K562 (cell line): ENCODE data around the gene CARM1. TPM values are rescaled to one million over a fixed set of nuclear protein-coding genes. Genes with fewer than 3 reads are reported as not detected.

Source experiments
- ATAC-seq: fragments of 200-7000 bp; cut with Tn5 transposase; 3 replicates; pipeline ENCODE4 v1.9.1; 2020; ENCODE audit warnings: moderate library complexity
- BruUV-seq: library from RNA; stranded (reverse); fragments of 400-500 nt; replicated peaks from 2 replicates; lab custom pipeline; 2021; lab: Mats Ljungman, UMichigan
- CTCF ChIA-PET: fragments of 300-600 bp; formaldehyde crosslinking; extraction: SDS; loops from one replicate; lab custom pipeline; 2021; ENCODE audit warnings: low intra/inter-chr PET ratio; lab: Yijun Ruan, JAX
- POLR2A ChIA-PET: fragments of 300-600, 350-650 bp; sonication (Branson Sonifier 250); formaldehyde crosslinking; extraction: SDS; loops from one replicate; lab custom pipeline; 2021; ENCODE audit warnings: antibody characterized with exemption, inconsistent platforms; lab: Yijun Ruan, JAX
- DNase-seq, 4 experiments: peaks; one replicate each; pipeline versions ENCODE4 v3.0.0 to v3.0.0-alpha.2; 2011 to 2018; ENCODE audit warnings: low spot score in 3 of 4, mixed read lengths in 3 of 4; ENCODE audit errors: extremely low read depth in 1 of 4
- FAIRE-seq: peaks from 2 replicates; lab custom pipeline; 2011; peaks lifted over from hg19 to GRCh38; lab: Jason Lieb, UNC
- H2AFZ ChIP-seq: 2 replicates; pipeline ENCODE4 v1.6.0; 2011; ENCODE audit warnings: low read depth, low read length, control low read depth, inconsistent platforms
- H3K27ac ChIP-seq: fragments of 200-600 bp; 3 replicates; pipeline ENCODE4 v1.8.0; 2011; ENCODE audit warnings: low read depth, mild to moderate bottlenecking, control low read depth, inconsistent platforms, low read length, moderate library complexity, mixed read lengths; ENCODE audit errors: extremely low read depth
- H3K27me3 ChIP-seq, 2 experiments: fragments of 300-600 bp in 1 of 2; 2 replicates in 1 of 2; 3 replicates in 1 of 2; pipeline versions ENCODE4 v1.6.0 to v1.8.0; 2011; ENCODE audit warnings: inconsistent platforms in 2 of 2, low read length in 2 of 2, mild to moderate bottlenecking in 1 of 2, mixed read lengths in 1 of 2, moderate library complexity in 1 of 2; ENCODE audit not compliant: control insufficient read depth in 2 of 2, insufficient read depth in 2 of 2
- H3K36me3 ChIP-seq: fragments of 300-600 bp; 3 replicates; pipeline ENCODE4 v1.8.0; 2011; ENCODE audit warnings: mild to moderate bottlenecking, low read length, inconsistent platforms; ENCODE audit not compliant: control insufficient read depth, insufficient read depth
- H3K4me1 ChIP-seq, 2 experiments: fragments of 200-600 bp in 1 of 2; replicated peaks in 1 of 2; 2 replicates in 1 of 2; 3 replicates in 1 of 2; pipeline versions ENCODE4 v1.5.1 to v1.8.0; 2011; ENCODE audit warnings: inconsistent platforms in 2 of 2, low read length in 2 of 2, mild to moderate bottlenecking in 1 of 2, mixed read lengths in 1 of 2, moderate library complexity in 1 of 2; ENCODE audit not compliant: control insufficient read depth in 2 of 2, insufficient read depth in 2 of 2
- H3K4me2 ChIP-seq: 2 replicates; pipeline ENCODE4 v1.6.1; 2011; ENCODE audit warnings: low read length, control low read depth, inconsistent platforms, mixed read lengths; ENCODE audit not compliant: insufficient read depth
- H3K4me3 ChIP-seq: fragments of 200-600 bp; sonication (generic), shearing (Covaris generic); 2 replicates; pipeline ENCODE4 v1.5.1; 2016; ENCODE audit warnings: control low read depth, inconsistent platforms
- H3K79me2 ChIP-seq: fragments of 200-600 bp; 3 replicates; pipeline ENCODE4 v1.8.0; 2011; ENCODE audit warnings: low read length, inconsistent platforms; ENCODE audit not compliant: control insufficient read depth, insufficient read depth
- H3K9ac ChIP-seq, 2 experiments: 2 replicates each; pipeline versions ENCODE4 v1.6.0 to v1.6.1; 2011; ENCODE audit warnings: low read depth in 2 of 2, low read length in 2 of 2, control low read depth in 1 of 2, inconsistent platforms in 1 of 2, mild to moderate bottlenecking in 1 of 2, mixed read lengths in 1 of 2; ENCODE audit not compliant: insufficient read depth in 1 of 2
- H3K9me1 ChIP-seq: one replicate; pipeline ENCODE4 v1.6.0; 2011; ENCODE audit warnings: inconsistent platforms, mild to moderate bottlenecking, low read length, moderate library complexity; ENCODE audit not compliant: control insufficient read depth, insufficient read depth
- H3K9me3 ChIP-seq: replicated peaks from 2 replicates; pipeline ENCODE4 v1.5.1; 2011; ENCODE audit warnings: low read depth, low read length, inconsistent platforms; ENCODE audit not compliant: control insufficient read depth, insufficient read depth
- H4K20me1 ChIP-seq: replicated peaks from 2 replicates; pipeline ENCODE4 v1.6.1; 2011; ENCODE audit warnings: low read length, inconsistent platforms, mixed read lengths; ENCODE audit not compliant: control insufficient read depth, insufficient read depth
- ATF7 ChIP-seq: fragments of 450-650 bp; IDR thresholded peaks from 2 replicates; pipeline ENCODE4 v1.7.1; 2014; ENCODE audit warnings: mild to moderate bottlenecking, moderate library complexity
- BMI1 ChIP-seq: fragments of 150-350 bp; IDR thresholded peaks from 2 replicates; pipeline ENCODE4 v1.6.1; 2014; ENCODE audit warnings: low read length
- ELF4 ChIP-seq: fragments of 450-650 bp; formaldehyde crosslinking; IDR thresholded peaks from 2 replicates; pipeline ENCODE4 v1.4.0; 2022; ENCODE audit warnings: missing genetic modification characterization
- GATAD2B ChIP-seq: fragments of 450-650 bp; IDR thresholded peaks from 2 replicates; pipeline ENCODE4 v1.6.1; 2017; ENCODE audit warnings: mild to moderate bottlenecking, borderline replicate concordance
- HDAC1 ChIP-seq, 2 experiments: fragments of 450-650 bp; IDR thresholded peaks; 2 replicates each; pipeline ENCODE4 v1.6.1; 2016 to 2017; ENCODE audit warnings: inconsistent platforms in 1 of 2, mild to moderate bottlenecking in 1 of 2, moderate library complexity in 1 of 2
- KAT2B ChIP-seq: IDR thresholded peaks from one replicate; pipeline ENCODE4 v1.6.1; 2012; ENCODE audit warnings: low read depth, mild to moderate bottlenecking, control low read depth, inconsistent platforms, low read length, moderate library complexity
- ZNF444 ChIP-seq: fragments of 250-450 bp; sonication (Bioruptor Pico); IDR thresholded peaks from 2 replicates; pipeline ENCODE4 v1.4.0; 2020; ENCODE audit warnings: mild to moderate bottlenecking, moderate library complexity
- ZNF717 ChIP-seq: fragments of 250-450 bp; sonication (Bioruptor Pico); IDR thresholded peaks from 2 replicates; pipeline ENCODE4 v1.5.0; 2021
- WGBS: fragments of 100-300 bp; shearing (Covaris generic); methylation state at CpG from one replicate; pipeline ENCODE4 v1.1.6; 2016; ENCODE audit warnings: low coverage, mixed read lengths; ENCODE audit not compliant: insufficient coverage; ENCODE audit errors: missing lambda C conversion rate; 5-methylcytosine and 5-hydroxymethylcytosine counted together
- in situ Hi-C: fragments of 300-500 bp; cut with MboI; formaldehyde crosslinking; loops from 4 replicates; pipeline ENCODE4 v1.15.0; 2018; ENCODE audit warnings: inconsistent platforms, mixed read lengths
- intact Hi-C: fragments of 100-400 bp; cut with micrococcal nuclease; formaldehyde crosslinking; loops from 2 replicates; pipeline ENCODE4 v1.14.2; 2022
- polyA plus RNA-seq, 8 experiments: library from polyadenylated mRNA; depleted of rRNA in 4 of 8; stranded (reverse) in 5 of 8; unstranded in 3 of 8; fragments of >200 nt; fragmentation: Nextera tagmentation in 2 of 8; fragmentation: Illumina TruSeq in 1 of 8; extraction: Ambion mirVana in 2 of 8; extraction: Trizol in 1 of 8; gene quantifications; 2 replicates each; pipeline versions ENCODE4 v1.2.1 to v1.2.3, GENCODE V29; 2011 to 2014; ENCODE audit warnings: inconsistent platforms in 1 of 8, missing spikeins in 1 of 8
- total RNA-seq, 7 experiments: library from RNA; depleted of rRNA in 6 of 7; stranded (reverse); fragments of >200 nt in 6 of 7; fragmentation: Illumina TruSeq in 2 of 7; extraction: Trizol in 2 of 7; gene quantifications; 2 replicates each; pipeline versions ENCODE4 v1.2.1 to v1.2.3, GENCODE V29; 2011 to 2021; ENCODE audit warnings: low replicate concordance in 1 of 7
- TF ChIP-seq, protein P1 (sequence below): fragments of 250-450 bp; sonication (Bioruptor Pico); IDR thresholded peaks from 2 replicates; pipeline ENCODE4 v1.5.0; 2020; ENCODE audit warnings: mild to moderate bottlenecking
- TF ChIP-seq, protein P2 (sequence below), 2 experiments: fragments of 450-650 bp in 1 of 2; sonication (generic) in 1 of 2; formaldehyde crosslinking; conservative IDR thresholded peaks; 2 replicates each; pipeline versions ENCODE4 v1.4.0 to v1.8.1; 2020 to 2022; ENCODE audit warnings: mild to moderate bottlenecking in 1 of 2, missing genetic modification reagents in 1 of 2
- TF ChIP-seq, protein P3 (sequence below): fragments of 450-650 bp; formaldehyde crosslinking; IDR thresholded peaks from 2 replicates; pipeline ENCODE4 v1.4.0; 2020; ENCODE audit warnings: mild to moderate bottlenecking, moderate library complexity
- TF ChIP-seq, protein P4 (sequence below): sonication (generic); formaldehyde crosslinking; IDR thresholded peaks from 2 replicates; pipeline ENCODE4 v1.8.0; 2022; ENCODE audit warnings: mild to moderate bottlenecking, missing genetic modification reagents
- TF ChIP-seq, protein P5 (sequence below): sonication (generic); formaldehyde crosslinking; IDR thresholded peaks from 2 replicates; pipeline ENCODE4 v1.8.0; 2023; ENCODE audit warnings: mild to moderate bottlenecking, missing genetic modification reagents

CARM1 gene
- total and polyA plus RNA-seq, 9 of the 15 experiments (the other 6 are each of a cell fraction or from before 2014, with no cell fraction given), result 0.36 to 86.0 (median 29.7) TPM

DNA sequence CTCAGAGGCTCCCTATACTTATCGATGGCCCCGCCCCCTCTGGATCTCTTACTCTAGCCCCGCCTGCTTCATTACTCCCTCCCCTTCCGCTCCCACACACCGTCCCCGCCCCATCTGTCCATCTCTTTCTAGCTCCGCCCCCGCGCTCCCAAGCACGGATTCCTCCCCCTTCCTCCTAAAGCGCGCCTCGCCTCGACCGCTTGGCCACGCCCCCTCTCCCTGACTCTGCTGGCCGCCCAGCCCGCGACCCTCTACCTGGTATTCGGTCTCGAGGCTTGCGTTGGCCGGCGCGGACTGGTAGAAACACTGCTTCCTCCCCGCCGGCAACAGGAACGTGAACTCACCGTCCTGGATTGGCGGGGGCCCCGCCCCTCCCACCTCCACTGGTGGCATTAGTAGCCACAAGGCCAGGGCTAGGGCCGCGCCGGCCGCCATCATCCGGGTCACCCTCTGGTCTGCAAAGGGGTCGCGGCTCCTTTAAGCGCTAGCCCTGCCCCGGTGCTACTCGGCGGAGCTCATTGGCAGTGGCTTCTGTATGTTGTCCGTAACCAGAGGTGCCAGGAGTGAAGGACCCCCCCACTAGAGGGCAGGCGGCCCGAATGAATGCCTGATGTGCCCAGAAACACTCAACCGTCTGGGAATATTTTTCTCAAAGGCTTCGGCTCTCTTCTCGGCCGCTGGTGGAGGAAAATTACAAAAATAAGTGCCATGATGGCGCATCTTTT lies 35.4 kb upstream of the CARM1 start, which contains the start of gene TMED1:
TSS of gene TMED1 (minus strand) at position 459 of the 725 bp plus-strand sequence. CDS start at position 438, 21 bp downstream.
- Histone ChIP-seq H3K27ac (peak within 1 kb of the TSS; percentile 97), H2AFZ (peak within 1 kb of the TSS; percentile 96), H3K4me3 (peak within 1 kb of the TSS; percentile 63), H3K27me3 (no peaks in the 10 kb centered on the region), H3K4me1 (peaks cover 17 to 51% of the 10 kb centered on the region in 2 experiments; a peak in 4 of 5 replicates), H3K79me2 (peaks cover 7% of the 10 kb centered on the region; the same call in 2 of the 3 replicates), H3K9me3 (peaks cover 13% of the 10 kb centered on the region), H4K20me1 (peaks cover 7% of the 10 kb centered on the region; the same call in 1 of the 2 replicates), H3K9me1 (no peaks in the 10 kb centered on the region), H3K4me2 (peak within 1 kb of the TSS; percentile 95), H3K9ac (peak within 1 kb of the TSS; percentile 92 to 95), H3K36me3 (peaks cover 42% of the 10 kb centered on the region; the same call in 2 of the 3 replicates)
- peak; percentile 92 to 100 (median 98) for DNase-seq
- in situ Hi-C loops, result no loop called here
- CTCF ChIA-PET, result interaction anchor here (0.6 kb wide), 1 partner anchor 39 kb away, joined by 4 read pairs; no protein-coding TSS in a partner anchor
- peak; percentile 91 for ATAC-seq
- no TSS peak for BruUV-seq
- 0% methylated on average over 35 of the region's 50 CpGs for WGBS
- POLR2A ChIA-PET, result interaction anchor here (0.6 to 7.4 kb wide), 26 partner anchors 8 to 253 kb away, joined by 3 to 58 read pairs (median 4); partner anchors contain the start of genes C19orf38, DNM2, LDLR and QTRT1
- no peak for FAIRE-seq
- intact Hi-C loops, result loop anchor here (1.0 kb wide), 1 partner anchor 119 kb away; no protein-coding TSS in a partner anchor
- no peak for TF ChIP-seq BMI1
- no peak for TF ChIP-seq ZNF717
- TF ChIP-seq KAT2B, result no peak
- 0 out of 2 replicates have a peak, but pooled peaks have one; percentile 67 for TF ChIP-seq ELF4 (CRISPR knock-in tag)
- TF ChIP-seq, protein P1, sequence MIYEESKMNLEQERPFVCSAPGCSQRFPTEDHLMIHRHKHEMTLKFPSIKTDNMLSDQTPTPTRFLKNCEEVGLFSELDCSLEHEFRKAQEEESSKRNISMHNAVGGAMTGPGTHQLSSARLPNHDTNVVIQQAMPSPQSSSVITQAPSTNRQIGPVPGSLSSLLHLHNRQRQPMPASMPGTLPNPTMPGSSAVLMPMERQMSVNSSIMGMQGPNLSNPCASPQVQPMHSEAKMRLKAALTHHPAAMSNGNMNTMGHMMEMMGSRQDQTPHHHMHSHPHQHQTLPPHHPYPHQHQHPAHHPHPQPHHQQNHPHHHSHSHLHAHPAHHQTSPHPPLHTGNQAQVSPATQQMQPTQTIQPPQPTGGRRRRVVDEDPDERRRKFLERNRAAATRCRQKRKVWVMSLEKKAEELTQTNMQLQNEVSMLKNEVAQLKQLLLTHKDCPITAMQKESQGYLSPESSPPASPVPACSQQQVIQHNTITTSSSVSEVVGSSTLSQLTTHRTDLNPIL (CRISPR knock-in tag), result no peak
- peak; percentile 83; the same call in 1 of the 2 replicates for TF ChIP-seq ATF7
- no peak; the same call in 1 of the 2 replicates for TF ChIP-seq GATAD2B
- TF ChIP-seq, protein P2, sequence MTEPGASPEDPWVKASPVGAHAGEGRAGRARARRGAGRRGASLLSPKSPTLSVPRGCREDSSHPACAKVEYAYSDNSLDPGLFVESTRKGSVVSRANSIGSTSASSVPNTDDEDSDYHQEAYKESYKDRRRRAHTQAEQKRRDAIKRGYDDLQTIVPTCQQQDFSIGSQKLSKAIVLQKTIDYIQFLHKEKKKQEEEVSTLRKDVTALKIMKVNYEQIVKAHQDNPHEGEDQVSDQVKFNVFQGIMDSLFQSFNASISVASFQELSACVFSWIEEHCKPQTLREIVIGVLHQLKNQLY (CRISPR knock-in tag; conservative IDR thresholded peaks at IDR 0.05), result 0 out of 4 replicates have a peak, but pooled peaks of 1 of the 2 experiments have one; percentile 33
- TF ChIP-seq, protein P3, sequence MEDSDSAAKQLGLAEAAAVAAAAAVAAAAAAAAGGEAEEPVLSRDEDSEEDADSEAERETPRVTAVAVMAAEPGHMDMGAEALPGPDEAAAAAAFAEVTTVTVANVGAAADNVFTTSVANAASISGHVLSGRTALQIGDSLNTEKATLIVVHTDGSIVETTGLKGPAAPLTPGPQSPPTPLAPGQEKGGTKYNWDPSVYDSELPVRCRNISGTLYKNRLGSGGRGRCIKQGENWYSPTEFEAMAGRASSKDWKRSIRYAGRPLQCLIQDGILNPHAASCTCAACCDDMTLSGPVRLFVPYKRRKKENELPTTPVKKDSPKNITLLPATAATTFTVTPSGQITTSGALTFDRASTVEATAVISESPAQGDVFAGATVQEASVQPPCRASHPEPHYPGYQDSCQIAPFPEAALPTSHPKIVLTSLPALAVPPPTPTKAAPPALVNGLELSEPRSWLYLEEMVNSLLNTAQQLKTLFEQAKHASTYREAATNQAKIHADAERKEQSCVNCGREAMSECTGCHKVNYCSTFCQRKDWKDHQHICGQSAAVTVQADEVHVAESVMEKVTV (CRISPR knock-in tag), result peak; percentile 41; the same call in 1 of the 2 replicates
- TF ChIP-seq ZNF444 (CRISPR knock-in tag), result no peak
- TF ChIP-seq, protein P4, sequence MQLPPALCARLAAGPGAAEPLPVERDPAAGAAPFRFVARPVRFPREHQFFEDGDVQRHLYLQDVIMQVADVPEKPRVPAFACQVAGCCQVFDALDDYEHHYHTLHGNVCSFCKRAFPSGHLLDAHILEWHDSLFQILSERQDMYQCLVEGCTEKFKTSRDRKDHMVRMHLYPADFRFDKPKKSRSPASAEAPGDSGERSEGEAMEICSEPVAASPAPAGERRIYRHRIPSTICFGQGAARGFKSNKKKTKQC, result no peak
- TF ChIP-seq, protein P5, sequence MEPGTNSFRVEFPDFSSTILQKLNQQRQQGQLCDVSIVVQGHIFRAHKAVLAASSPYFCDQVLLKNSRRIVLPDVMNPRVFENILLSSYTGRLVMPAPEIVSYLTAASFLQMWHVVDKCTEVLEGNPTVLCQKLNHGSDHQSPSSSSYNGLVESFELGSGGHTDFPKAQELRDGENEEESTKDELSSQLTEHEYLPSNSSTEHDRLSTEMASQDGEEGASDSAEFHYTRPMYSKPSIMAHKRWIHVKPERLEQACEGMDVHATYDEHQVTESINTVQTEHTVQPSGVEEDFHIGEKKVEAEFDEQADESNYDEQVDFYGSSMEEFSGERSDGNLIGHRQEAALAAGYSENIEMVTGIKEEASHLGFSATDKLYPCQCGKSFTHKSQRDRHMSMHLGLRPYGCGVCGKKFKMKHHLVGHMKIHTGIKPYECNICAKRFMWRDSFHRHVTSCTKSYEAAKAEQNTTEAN (CRISPR knock-in tag), result no peak
- peak in 1 of 2 experiments; percentile 34; a peak in 1 of 4 replicates for TF ChIP-seq HDAC1 (IDR thresholded peaks at IDR 0.05)
